Stimulated activated CD8-positive, alpha-beta memory T cell treated with anti-CD3 and anti-CD28 coated beads, Interleukin-7, amount 100 ng/mL, for 4 hours (primary cell): ENCODE measurements around the gene TFAP2D.

Source experiments
- DNase-seq, 2 donors: peaks; one replicate each; pipeline ENCODE4 v3.0.0-alpha.2; 2020; ENCODE audit warnings: low read depth in 2 of 2

TFAP2D gene

DNA sequence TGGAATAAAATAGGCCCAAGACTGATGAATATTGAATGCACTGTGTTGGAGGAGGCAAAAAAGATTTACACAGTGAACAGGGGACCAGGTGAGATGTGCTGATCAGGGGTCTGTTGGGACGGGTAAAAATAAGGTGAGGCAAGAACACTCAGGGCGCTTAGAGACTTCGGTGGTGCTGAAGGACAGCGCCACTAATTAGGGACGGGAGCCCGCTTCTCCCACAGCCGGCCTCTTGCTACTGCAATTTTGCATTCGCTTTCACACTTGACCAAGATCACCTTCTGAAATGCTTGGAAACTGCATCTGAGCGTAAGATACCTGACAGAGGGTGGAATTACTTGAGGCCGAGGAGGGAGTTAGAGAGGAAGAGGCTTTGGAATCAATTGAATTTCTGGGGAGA lies 7.3 kb downstream of the TFAP2D start:
- no peak for DNase-seq

GRCh38 chr6:50721978-50722377 lies 8.7 kb downstream of the TFAP2D start:
- DNase-seq, result no peak

DNA sequence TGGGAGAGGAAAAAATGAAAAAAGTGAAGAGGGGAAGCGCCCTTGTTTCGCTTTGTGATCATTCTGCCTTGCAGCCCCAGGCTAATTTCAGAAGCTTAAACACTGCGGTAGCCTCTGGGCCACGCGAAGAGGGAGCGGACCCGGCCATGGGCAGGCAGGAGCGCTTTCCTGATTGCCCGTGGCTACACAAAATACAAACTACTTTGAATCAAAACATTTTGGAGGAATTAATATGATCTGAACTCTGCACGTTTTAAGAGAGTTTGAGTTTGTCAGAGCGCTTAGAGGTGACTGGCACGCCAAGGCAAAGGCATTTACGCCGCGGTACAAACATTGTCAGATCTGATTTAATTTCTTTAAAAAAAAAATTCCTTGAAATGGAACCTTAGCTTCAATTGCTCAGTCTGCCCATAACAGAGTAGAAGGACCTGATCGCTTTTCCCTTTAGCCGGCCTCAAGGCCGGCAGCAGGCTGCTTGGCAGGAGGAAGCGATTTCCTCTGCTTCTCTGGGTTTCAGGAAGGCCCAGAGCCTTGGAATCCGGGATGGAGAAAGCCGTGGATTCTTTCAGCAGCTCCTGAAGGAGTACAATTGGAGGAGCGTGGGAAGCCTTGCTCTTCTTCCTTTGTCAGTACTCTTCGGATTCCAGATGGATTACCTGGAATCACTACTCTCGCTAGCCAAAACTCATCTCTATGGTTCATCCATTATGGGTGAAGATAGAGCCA lies 9.7 kb downstream of the TFAP2D start:
- DNase-seq, result no peak

- DNase-seq, result no peak
Measured at GRCh38 chr6:50724381-50725124, 11.2 kb downstream of the TFAP2D start.

DNA sequence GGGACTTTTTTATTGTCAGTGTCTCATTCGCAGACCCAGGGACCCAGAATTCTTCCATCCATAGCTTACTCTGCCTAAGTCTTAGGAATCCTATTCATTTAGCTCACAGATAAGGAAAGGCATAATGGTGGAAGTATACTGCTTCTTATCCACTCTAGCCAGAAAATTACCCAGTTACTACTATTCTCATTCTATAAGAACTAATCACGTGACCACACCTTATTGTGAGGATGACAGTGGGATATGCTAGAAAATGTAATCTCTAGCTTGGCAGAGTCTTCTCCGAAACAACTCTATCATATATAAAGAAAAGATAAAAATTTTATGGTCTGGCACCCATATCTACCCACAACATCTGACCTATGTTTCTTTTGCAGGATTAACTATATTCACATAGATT lies 21.2 kb downstream of the TFAP2D start:
- no peak for DNase-seq

- no peak for DNase-seq
Measured at GRCh38 chr6:50742161-50742560, 28.8 kb downstream of the TFAP2D start.

DNA sequence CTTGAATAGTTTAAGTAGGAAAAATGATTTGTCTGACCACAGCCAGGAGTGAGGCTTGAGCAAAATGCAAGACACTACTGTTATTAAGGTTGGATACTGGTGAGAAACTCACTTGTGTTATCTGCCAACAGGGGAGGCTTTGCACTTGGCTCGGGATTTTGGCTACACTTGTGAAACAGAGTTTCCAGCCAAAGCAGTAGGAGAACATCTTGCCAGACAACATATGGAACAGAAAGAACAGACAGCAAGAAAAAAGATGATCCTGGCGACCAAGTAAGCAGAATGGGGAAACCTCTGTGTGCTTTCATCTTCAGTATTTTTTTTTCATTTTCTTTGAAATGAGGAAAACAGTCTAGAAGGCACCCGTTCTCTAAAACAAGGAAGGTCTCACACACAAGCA lies 31.6 kb downstream of the TFAP2D start:
- no peak for DNase-seq

GRCh38 chr6:50762798-50763197 lies 49.5 kb downstream of the TFAP2D start:
- DNase-seq, result no peak

DNA sequence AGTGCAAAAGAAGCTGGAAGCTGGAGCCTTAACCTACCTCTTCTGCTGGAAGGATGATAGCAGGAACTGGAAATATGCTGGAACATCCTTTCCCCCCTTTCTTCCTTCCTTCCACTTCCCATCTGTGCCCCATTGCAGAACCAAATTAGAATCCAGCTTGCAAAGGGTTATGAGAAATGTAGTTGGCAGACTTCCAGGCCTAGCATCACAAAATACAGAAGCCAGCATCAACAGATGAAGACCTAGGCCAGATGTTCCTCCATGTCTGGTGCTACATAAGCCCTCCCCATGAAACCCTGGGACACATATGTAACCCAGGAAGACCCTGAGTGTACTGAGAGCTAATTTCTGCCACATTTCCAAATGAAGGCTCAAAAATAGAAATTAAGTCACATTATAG lies 65.4 kb downstream of the TFAP2D start:
- no peak for DNase-seq

DNA sequence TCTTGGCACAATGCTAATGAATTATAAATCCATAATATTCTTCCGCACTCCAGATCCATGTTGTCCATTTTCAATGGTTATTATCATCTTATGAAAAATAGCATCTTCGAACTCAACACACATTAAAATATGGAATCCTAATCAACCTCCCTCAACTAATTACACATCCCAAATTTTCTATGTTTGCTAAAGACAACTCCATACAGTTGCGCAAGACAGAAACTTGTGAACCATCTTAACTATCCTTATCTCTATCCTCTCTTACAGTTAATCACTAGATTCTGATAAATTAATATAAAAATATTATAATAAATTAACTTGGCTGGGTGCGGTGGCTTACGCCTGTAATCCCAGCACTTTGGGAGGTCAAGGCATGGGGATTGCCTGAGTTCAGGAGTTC lies 67.1 kb downstream of the TFAP2D start:
- DNase-seq, result no peak

DNA sequence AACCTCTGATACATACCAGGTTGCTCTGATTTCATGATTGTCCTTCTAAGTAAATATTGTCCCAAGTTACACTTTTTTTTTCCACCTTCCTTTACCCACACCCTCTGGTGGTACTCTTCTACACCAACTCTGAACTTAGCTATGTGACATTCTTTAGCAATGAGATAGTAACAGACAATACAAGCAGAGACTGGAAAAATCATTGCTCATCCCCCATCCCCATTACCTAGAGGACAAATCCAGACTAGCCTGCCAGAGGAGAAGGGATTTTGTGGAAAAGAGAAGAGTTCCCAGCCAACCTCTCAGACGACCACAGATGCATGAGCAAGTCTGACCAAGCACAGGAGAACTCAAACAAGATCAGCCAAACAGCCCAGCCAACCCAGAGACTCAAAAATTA lies 72.6 kb downstream of the TFAP2D start:
- no peak for DNase-seq

GRCh38 chr6:50791900-50792508 lies 78.7 kb downstream of the TFAP2D start:
- no peak for DNase-seq

- DNase-seq, result no peak
Measured at GRCh38 chr6:50792771-50793170, 79.4 kb downstream of the TFAP2D start.

DNA sequence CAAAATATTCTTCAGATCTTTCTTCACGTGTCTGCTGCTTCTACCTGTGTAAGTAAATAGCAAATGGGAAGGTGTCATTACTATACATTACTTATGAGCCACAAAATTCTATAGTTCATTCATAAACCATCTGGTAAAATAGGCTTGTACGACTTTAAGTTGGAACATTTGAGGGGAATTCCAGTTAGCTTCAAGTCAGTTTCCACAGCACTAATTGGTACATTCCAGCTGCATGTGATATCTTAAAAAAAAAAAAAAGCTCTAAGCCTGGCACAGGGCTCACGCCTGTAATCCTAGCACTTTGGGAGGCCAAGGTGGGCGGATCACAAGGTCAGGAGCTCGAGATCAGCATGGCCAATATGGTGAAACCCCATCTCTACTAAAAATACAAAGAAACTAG lies 82.2 kb downstream of the TFAP2D start:
- DNase-seq, result no peak

- DNase-seq, result no peak
Measured at GRCh38 chr6:50804283-50804682, 91.0 kb downstream of the TFAP2D start.

DNA sequence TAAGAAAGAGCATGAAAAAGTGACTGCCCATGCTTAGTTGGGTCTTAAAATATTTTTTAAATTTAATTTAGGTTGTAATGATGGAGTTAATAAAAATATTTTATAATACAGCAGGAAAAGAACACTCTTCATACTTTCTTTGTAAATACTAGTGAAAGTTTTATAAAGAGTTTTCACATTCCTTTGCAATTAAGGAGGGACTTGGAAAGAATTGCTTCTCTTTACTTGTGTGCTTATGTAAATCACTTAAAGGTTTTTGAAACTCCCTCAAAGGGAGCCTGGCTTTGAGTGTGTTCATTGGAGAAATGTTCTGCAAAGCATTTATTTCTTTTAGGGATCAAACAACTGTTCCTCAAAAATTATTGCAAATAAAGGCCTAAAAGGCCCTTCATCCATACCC lies 93.7 kb downstream of the TFAP2D start:
- no peak for DNase-seq

DNA sequence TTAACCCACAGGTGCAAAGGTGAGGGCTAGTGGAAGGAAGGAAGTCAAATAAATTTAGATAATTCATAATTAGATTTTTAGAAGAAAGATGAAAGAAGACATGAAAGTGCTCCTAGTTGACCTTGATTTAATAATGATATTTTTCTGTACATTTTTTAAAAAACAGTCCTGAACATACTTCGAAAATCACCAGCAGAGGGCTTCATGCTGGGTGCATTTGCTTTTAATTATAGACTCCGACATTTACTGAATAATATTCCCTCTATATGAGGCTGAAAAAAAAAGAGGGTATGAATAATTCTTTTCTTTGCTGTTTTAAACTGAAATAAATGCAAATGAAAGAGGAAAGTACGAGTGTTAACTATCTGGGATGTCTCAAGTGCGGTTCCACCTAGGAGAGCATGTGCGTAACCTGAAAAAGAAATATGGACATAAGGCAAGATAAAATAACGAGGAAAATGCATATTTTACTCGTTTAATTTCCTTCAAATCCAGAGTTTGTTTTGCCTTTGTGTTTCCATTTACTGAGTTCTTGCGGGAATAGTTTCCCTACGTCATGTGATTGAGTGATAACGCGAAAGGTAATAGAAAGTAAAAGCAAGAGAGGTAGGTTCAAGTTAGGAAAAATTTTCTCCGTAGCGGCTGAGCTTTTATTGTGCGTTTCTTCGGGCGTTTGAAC lies 102.2 kb downstream of the TFAP2D start:
- DNase-seq, result no peak

GRCh38 chr6:50816115-50816675 lies 102.9 kb downstream of the TFAP2D start:
- DNase-seq, result peak in 1 of 2 donors; percentile 20

DNA sequence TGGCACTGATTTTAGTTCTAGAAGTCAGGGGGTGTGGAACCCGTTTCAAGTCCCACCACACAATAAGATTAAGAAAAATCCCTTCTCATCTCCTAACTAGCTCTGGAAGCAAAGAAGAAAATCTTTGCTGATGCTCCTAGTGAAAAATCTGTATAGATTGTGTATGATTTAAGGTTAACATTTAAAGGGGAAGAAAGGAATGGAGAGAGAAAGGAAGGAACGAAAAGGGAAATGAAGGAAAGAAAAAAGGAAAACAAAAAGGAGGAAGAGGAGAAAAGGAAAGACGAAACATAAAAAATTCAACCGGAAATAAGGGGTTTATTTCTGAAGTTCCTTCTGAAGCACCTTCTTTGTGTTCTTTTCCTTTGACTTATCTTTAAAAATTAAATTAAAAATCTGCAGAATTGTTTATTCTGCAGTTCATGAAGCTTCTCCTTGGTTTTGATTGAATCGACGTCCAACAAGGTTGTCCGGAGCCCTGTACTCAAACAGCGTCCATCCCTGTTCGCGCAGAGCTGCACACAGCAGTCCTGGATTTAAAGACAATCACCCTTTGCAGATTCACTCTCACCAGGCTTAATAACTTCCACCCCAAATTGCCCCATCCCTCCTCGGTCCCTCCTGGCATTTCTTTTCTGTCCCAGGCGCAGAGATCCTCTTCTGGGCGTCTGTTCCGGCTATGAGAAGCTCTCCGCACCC lies 103.8 kb downstream of the TFAP2D start:
- DNase-seq, result no peak

- DNase-seq, result no peak
Measured at GRCh38 chr6:50817646-50817950, 104.3 kb downstream of the TFAP2D start.

DNA sequence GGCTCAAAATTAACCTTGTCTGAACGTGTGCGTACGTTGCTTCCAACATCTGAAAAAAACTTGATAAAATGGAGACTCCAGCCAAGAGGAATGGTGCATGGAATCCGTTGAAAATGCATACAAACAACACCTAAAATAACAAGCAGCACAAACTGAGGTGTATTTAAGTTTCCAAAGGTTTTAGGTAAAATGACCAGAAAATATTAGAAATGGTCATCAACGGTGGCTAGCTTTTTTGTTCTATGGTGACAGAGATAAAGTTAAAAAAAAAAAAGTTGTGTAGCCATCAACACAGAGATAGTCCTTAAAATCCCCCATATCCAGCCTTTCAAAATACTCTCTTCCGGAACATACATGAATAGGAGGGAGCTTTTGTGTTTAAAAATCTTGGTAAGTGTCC lies 104.7 kb downstream of the TFAP2D start:
- DNase-seq, result no peak

- no peak for DNase-seq
Measured at GRCh38 chr6:50818673-50819072, 105.3 kb downstream of the TFAP2D start, which contains the start of gene TFAP2B. Gene TFAP2B, plus strand, starts transcription at chr6:50818871. Its CDS starts 21 bp downstream, at chr6:50818892.
